GM12878 (cell line): Measurements from ENCODE around the gene NFIX. TPM values are rescaled to one million over a fixed set of nuclear protein-coding genes. Genes with fewer than 3 reads are reported as not detected.

ENCODE experiments used
- BHLHE40 ChIP-seq, 2 experiments: fragments of 450-650 bp in 1 of 2; IDR thresholded peaks; 2 replicates each; pipeline ENCODE4 v1.6.1; 2011 to 2017; ENCODE audit warnings: low read depth in 2 of 2, borderline replicate concordance in 1 of 2, improper control_type of control experiment in 1 of 2, low read length in 1 of 2, mild to moderate bottlenecking in 1 of 2
- EP300 ChIP-seq, 2 experiments: fragments of 150-350 bp in 1 of 2; IDR thresholded peaks; 2 replicates each; pipeline ENCODE4 v1.6.1; 2011 to 2012; ENCODE audit warnings: low read depth in 2 of 2, low read length in 2 of 2, borderline replicate concordance in 1 of 2, improper control_type of control experiment in 1 of 2, inconsistent platforms in 1 of 2; ENCODE audit not compliant: control insufficient read depth in 1 of 2
- GATAD2B ChIP-seq: fragments of 450-650 bp; conservative IDR thresholded peaks from 2 replicates; pipeline ENCODE4 v1.6.1; 2017; ENCODE audit warnings: low read depth, mild to moderate bottlenecking, moderate library complexity
- HDGF ChIP-seq: fragments of 450-650 bp; IDR thresholded peaks from 2 replicates; pipeline ENCODE4 v1.6.1; 2016; ENCODE audit warnings: antibody characterized with exemption
- IKZF1 ChIP-seq: fragments of 450-650 bp; conservative IDR thresholded peaks from 2 replicates; pipeline ENCODE4 v1.6.1; 2017; ENCODE audit warnings: antibody characterized with exemption, mild to moderate bottlenecking
- IRF4 ChIP-seq: IDR thresholded peaks from 2 replicates; pipeline ENCODE4 v1.6.1; 2011; ENCODE audit warnings: low read depth, low read length
- MXI1 ChIP-seq: fragments of 150-350 bp; IDR thresholded peaks from 2 replicates; pipeline ENCODE4 v1.6.1; 2011; ENCODE audit warnings: low read depth, mild to moderate bottlenecking, inconsistent platforms, low read length, improper control_type of control experiment
- PAX8 ChIP-seq: fragments of 450-650 bp; IDR thresholded peaks from 2 replicates; pipeline ENCODE4 v1.6.1; 2017; ENCODE audit warnings: mild to moderate bottlenecking, moderate library complexity
- POLR2AphosphoS5 ChIP-seq: IDR thresholded peaks from 2 replicates; pipeline ENCODE4 v1.6.1; 2011; ENCODE audit warnings: mild to moderate bottlenecking, low read length, inconsistent platforms
- RUNX3 ChIP-seq: IDR thresholded peaks from 2 replicates; pipeline ENCODE4 v1.6.1; 2012; ENCODE audit warnings: low read length, inconsistent platforms
- TCF12 ChIP-seq: IDR thresholded peaks from 2 replicates; pipeline ENCODE4 v1.6.1; 2011; ENCODE audit warnings: low read depth, mild to moderate bottlenecking, low read length
- ZNF24 ChIP-seq: fragments of 450-650 bp; IDR thresholded peaks from 2 replicates; pipeline ENCODE4 v1.6.1; 2017; ENCODE audit warnings: antibody characterized with exemption, mild to moderate bottlenecking
- polyA plus RNA-seq, 11 experiments: library from polyadenylated mRNA; depleted of rRNA in 4 of 11; unstranded in 6 of 11; stranded (reverse) in 5 of 11; fragments of >200 nt; fragmentation: Nextera tagmentation in 4 of 11; fragmentation: Illumina TruSeq in 1 of 11; extraction: Ambion mirVana in 4 of 11; extraction: Trizol in 1 of 11; gene quantifications; 1 replicate in 1 of 11; 2 replicates in 10 of 11; pipeline versions ENCODE4 v1.2.1 to v1.2.3, GENCODE V29; 2011 to 2016; ENCODE audit warnings: inconsistent platforms in 2 of 11, missing spikeins in 2 of 11, low read depth in 1 of 11
- total RNA-seq, 4 experiments: library from RNA; depleted of rRNA in 3 of 4; stranded (reverse); fragments of >200 nt in 3 of 4; fragmentation: Illumina TruSeq in 1 of 4; extraction: Trizol in 1 of 4; gene quantifications; 2 replicates each; pipeline versions ENCODE4 v1.2.1 to v1.2.3, GENCODE V29; 2013 to 2021
- TF ChIP-seq, protein P1 (sequence below): IDR thresholded peaks from 2 replicates; pipeline ENCODE4 v1.6.1; 2011; ENCODE audit warnings: low read depth, low read length, improper control_type of control experiment, borderline replicate concordance
- TF ChIP-seq, protein P2 (sequence below): fragments of 450-650 bp; IDR thresholded peaks from 2 replicates; pipeline ENCODE4 v1.6.1; 2016; ENCODE audit warnings: mild to moderate bottlenecking
- TF ChIP-seq, protein P3 (sequence below): fragments of 450-650 bp; IDR thresholded peaks from 2 replicates; pipeline ENCODE4 v1.6.1; 2016; ENCODE audit warnings: mild to moderate bottlenecking
- TF ChIP-seq, protein P4 (sequence below): IDR thresholded peaks from 2 replicates; pipeline ENCODE4 v1.6.1; 2011; ENCODE audit warnings: low read depth, mild to moderate bottlenecking, low read length, moderate library complexity, borderline replicate concordance; ENCODE audit errors: extremely low read depth
- TF ChIP-seq, protein P5 (sequence below): fragments of 150-350 bp; IDR thresholded peaks from 2 replicates; pipeline ENCODE4 v1.6.1; 2016; ENCODE audit warnings: low read depth, low read length
- TF ChIP-seq, protein P6 (sequence below): IDR thresholded peaks from 2 replicates; pipeline ENCODE4 v1.6.1; 2012; ENCODE audit warnings: low read depth, low read length, improper control_type of control experiment
- TF ChIP-seq, protein P7 (sequence below): fragments of 450-650 bp; IDR thresholded peaks from 2 replicates; pipeline ENCODE4 v1.6.1; 2017; ENCODE audit warnings: mild to moderate bottlenecking, low read depth, inconsistent platforms; ENCODE audit not compliant: poor library complexity, severe bottlenecking

The NFIX gene
- total and polyA plus RNA-seq, 10 of the 15 experiments (the other 5 are each of a cell fraction or from before 2014, with no cell fraction given), result 0.02 to 2.2 (median 0.28) TPM

DNA sequence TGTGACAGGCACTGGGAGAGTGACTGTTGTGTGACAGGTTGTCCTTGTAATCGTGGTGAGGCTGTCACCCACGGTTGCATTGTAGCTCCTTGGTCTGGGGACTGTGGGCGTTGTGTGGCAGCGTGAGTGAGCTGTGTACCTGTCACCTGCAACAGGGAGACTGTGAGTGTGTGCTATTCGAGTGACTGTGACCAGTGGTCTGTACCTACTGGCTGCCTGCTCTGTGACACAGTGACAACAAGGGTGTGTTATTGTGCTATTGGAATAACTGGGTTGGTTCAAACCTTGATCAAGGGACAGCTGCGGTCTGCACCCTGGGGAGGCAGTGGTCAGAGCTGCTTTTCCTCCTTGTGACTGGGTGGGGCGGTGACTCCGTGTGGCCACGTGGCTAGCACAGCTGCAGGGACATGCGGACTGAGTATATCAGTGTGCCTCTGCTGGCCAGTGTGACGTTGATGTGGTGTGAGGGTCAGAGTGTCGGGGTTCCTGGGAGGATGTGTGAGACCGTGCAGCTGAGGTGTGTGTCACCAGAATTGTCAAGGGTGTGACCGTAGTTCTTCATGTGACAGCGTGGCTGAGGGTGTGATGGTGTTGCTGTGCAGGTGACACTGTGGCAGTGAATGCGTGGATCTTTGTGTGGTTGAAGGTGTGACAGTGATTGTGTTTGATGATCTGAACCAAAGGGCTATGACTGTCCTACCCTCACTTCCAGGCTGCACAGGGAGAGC lies 10.1 kb upstream of the NFIX start (continued):
- TF ChIP-seq, protein P1, sequence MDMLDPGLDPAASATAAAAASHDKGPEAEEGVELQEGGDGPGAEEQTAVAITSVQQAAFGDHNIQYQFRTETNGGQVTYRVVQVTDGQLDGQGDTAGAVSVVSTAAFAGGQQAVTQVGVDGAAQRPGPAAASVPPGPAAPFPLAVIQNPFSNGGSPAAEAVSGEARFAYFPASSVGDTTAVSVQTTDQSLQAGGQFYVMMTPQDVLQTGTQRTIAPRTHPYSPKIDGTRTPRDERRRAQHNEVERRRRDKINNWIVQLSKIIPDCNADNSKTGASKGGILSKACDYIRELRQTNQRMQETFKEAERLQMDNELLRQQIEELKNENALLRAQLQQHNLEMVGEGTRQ, result peak; percentile 45; the same call in 1 of the 2 replicates
- TF ChIP-seq, protein P2, sequence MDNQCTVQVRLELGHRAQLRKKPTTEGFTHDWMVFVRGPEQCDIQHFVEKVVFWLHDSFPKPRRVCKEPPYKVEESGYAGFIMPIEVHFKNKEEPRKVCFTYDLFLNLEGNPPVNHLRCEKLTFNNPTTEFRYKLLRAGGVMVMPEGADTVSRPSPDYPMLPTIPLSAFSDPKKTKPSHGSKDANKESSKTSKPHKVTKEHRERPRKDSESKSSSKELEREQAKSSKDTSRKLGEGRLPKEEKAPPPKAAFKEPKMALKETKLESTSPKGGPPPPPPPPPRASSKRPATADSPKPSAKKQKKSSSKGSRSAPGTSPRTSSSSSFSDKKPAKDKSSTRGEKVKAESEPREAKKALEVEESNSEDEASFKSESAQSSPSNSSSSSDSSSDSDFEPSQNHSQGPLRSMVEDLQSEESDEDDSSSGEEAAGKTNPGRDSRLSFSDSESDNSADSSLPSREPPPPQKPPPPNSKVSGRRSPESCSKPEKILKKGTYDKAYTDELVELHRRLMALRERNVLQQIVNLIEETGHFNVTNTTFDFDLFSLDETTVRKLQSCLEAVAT, result peak; percentile 82; the same call in 1 of the 2 replicates
- TF ChIP-seq MXI1 (peak; percentile 67), PAX8 (no peak), TCF12 (0 out of 2 replicates have a peak, but pooled peaks have one; percentile 30), BHLHE40 (IDR thresholded peaks at IDR 0.05; ENCODE audit: borderline replicate concordance in 1 of 2, low read depth in 2 of 2, low read length in 1 of 2) (peak; percentile 90 to 96; a peak in 3 of 4 replicates), POLR2AphosphoS5 (no peak), GATAD2B (no peak), ZNF24 (no peak), EP300 (IDR thresholded peaks at IDR 0.05; ENCODE audit: borderline replicate concordance in 1 of 2, control insufficient read depth in 1 of 2, low read depth in 2 of 2, low read length in 2 of 2) (peak; percentile 56 to 60; a peak in 3 of 4 replicates), IRF4 (no peak), HDGF (peak; percentile 77; the same call in 1 of the 2 replicates), RUNX3 (no peak), IKZF1 (peak; percentile 61)
- TF ChIP-seq, protein P3, sequence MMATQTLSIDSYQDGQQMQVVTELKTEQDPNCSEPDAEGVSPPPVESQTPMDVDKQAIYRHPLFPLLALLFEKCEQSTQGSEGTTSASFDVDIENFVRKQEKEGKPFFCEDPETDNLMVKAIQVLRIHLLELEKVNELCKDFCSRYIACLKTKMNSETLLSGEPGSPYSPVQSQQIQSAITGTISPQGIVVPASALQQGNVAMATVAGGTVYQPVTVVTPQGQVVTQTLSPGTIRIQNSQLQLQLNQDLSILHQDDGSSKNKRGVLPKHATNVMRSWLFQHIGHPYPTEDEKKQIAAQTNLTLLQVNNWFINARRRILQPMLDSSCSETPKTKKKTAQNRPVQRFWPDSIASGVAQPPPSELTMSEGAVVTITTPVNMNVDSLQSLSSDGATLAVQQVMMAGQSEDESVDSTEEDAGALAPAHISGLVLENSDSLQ, result peak; percentile 40; the same call in 1 of the 2 replicates
- TF ChIP-seq, protein P4, sequence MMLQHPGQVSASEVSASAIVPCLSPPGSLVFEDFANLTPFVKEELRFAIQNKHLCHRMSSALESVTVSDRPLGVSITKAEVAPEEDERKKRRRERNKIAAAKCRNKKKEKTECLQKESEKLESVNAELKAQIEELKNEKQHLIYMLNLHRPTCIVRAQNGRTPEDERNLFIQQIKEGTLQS, result no peak
- TF ChIP-seq, protein P5, sequence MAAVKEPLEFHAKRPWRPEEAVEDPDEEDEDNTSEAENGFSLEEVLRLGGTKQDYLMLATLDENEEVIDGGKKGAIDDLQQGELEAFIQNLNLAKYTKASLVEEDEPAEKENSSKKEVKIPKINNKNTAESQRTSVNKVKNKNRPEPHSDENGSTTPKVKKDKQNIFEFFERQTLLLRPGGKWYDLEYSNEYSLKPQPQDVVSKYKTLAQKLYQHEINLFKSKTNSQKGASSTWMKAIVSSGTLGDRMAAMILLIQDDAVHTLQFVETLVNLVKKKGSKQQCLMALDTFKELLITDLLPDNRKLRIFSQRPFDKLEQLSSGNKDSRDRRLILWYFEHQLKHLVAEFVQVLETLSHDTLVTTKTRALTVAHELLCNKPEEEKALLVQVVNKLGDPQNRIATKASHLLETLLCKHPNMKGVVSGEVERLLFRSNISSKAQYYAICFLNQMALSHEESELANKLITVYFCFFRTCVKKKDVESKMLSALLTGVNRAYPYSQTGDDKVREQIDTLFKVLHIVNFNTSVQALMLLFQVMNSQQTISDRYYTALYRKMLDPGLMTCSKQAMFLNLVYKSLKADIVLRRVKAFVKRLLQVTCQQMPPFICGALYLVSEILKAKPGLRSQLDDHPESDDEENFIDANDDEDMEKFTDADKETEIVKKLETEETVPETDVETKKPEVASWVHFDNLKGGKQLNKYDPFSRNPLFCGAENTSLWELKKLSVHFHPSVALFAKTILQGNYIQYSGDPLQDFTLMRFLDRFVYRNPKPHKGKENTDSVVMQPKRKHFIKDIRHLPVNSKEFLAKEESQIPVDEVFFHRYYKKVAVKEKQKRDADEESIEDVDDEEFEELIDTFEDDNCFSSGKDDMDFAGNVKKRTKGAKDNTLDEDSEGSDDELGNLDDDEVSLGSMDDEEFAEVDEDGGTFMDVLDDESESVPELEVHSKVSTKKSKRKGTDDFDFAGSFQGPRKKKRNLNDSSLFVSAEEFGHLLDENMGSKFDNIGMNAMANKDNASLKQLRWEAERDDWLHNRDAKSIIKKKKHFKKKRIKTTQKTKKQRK, result no peak
- TF ChIP-seq, protein P6, sequence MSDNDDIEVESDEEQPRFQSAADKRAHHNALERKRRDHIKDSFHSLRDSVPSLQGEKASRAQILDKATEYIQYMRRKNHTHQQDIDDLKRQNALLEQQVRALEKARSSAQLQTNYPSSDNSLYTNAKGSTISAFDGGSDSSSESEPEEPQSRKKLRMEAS, result peak; percentile 78; the same call in 1 of the 2 replicates
- TF ChIP-seq, protein P7, sequence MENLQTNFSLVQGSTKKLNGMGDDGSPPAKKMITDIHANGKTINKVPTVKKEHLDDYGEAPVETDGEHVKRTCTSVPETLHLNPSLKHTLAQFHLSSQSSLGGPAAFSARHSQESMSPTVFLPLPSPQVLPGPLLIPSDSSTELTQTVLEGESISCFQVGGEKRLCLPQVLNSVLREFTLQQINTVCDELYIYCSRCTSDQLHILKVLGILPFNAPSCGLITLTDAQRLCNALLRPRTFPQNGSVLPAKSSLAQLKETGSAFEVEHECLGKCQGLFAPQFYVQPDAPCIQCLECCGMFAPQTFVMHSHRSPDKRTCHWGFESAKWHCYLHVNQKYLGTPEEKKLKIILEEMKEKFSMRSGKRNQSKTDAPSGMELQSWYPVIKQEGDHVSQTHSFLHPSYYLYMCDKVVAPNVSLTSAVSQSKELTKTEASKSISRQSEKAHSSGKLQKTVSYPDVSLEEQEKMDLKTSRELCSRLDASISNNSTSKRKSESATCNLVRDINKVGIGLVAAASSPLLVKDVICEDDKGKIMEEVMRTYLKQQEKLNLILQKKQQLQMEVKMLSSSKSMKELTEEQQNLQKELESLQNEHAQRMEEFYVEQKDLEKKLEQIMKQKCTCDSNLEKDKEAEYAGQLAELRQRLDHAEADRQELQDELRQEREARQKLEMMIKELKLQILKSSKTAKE, result peak; percentile 51
